KMS-11 (cell line): ENCODE measurements around the gene FHIT.

Source experiments
- H2AFZ ChIP-seq: fragments of 200-600 bp; sonication (generic); 2 replicates; pipeline ENCODE4 v1.6.1; 2016; ENCODE audit warnings: antibody characterized with exemption, mixed run types, low read depth
- H3K27ac ChIP-seq: fragments of 200-600 bp; sonication (generic); 2 replicates; pipeline ENCODE4 v1.6.1; 2016; ENCODE audit warnings: mild to moderate bottlenecking, mixed run types
- H3K27me3 ChIP-seq: fragments of 200-600 bp; sonication (generic); 2 replicates; pipeline ENCODE4 v1.6.1; 2017; ENCODE audit warnings: mild to moderate bottlenecking, low read depth, mixed run types, moderate library complexity; ENCODE audit not compliant: insufficient read depth
- H3K36me3 ChIP-seq: fragments of 200-600 bp; sonication (generic); 2 replicates; pipeline ENCODE4 v1.6.1; 2017; ENCODE audit warnings: mild to moderate bottlenecking, mixed run types; ENCODE audit not compliant: insufficient read depth
- H3K4me1 ChIP-seq: fragments of 200-600 bp; sonication (generic); 2 replicates; pipeline ENCODE4 v1.6.1; 2016; ENCODE audit warnings: mild to moderate bottlenecking, low read depth, mixed run types; ENCODE audit not compliant: poor library complexity, severe bottlenecking
- H3K4me2 ChIP-seq: fragments of 200-600 bp; sonication (generic); 2 replicates; pipeline ENCODE4 v1.7.0; 2016; ENCODE audit warnings: mild to moderate bottlenecking, mixed run types
- H3K4me3 ChIP-seq: fragments of 200-600 bp; sonication (generic); IDR thresholded peaks from 2 replicates; pipeline ENCODE4 v1.6.1; 2017; ENCODE audit warnings: low read depth, low read length, mixed read lengths; ENCODE audit not compliant: insufficient read depth
- H3K79me2 ChIP-seq: fragments of 200-600 bp; sonication (generic); 2 replicates; pipeline ENCODE4 v1.6.1; 2016; ENCODE audit warnings: low read depth, mixed run types; ENCODE audit not compliant: insufficient read depth
- H3K9ac ChIP-seq: fragments of 200-600 bp; sonication (generic); 2 replicates; pipeline ENCODE4 v1.6.1; 2016; ENCODE audit warnings: mild to moderate bottlenecking, mixed run types
- H4K20me1 ChIP-seq: fragments of 200-600 bp; sonication (generic); 2 replicates; pipeline ENCODE4 v1.6.1; 2016; ENCODE audit warnings: mild to moderate bottlenecking, mixed run types; ENCODE audit not compliant: insufficient read depth
- CTCF ChIP-seq: fragments of 200-600 bp; sonication (generic); conservative IDR thresholded peaks from 2 replicates; pipeline ENCODE4 v1.6.1; 2017; ENCODE audit warnings: low read depth, mild to moderate bottlenecking, antibody characterized with exemption, low read length, moderate library complexity, mixed read lengths

FHIT gene

GRCh38 chr3:59913645-59914044 lies 1337.6 kb downstream of the FHIT start:
- H4K20me1 ChIP-seq: no peaks in the 10 kb centered on the region
- H3K4me2 ChIP-seq: no peak overlapping the region
- TF ChIP-seq CTCF: no peak
- no peak overlapping the region for H3K27ac ChIP-seq
- H3K27me3 ChIP-seq: no peaks in the 10 kb centered on the region
- H3K9ac ChIP-seq: no peak overlapping the region
- no peaks in the 10 kb centered on the region for H3K36me3 ChIP-seq
- no peaks in the 10 kb centered on the region for H3K4me1 ChIP-seq
- no peak overlapping the region for H3K4me3 ChIP-seq
- no peaks in the 10 kb centered on the region for H3K79me2 ChIP-seq
- H2AFZ ChIP-seq: no peak overlapping the region

- H3K4me2 ChIP-seq: no peak overlapping the region
- H3K79me2 ChIP-seq: no peaks in the 10 kb centered on the region
- no peak overlapping the region for H3K4me3 ChIP-seq
- H2AFZ ChIP-seq: no peak overlapping the region
- no peaks in the 10 kb centered on the region for H3K4me1 ChIP-seq
- H3K9ac ChIP-seq: no peak overlapping the region
- H3K27me3 ChIP-seq: no peaks in the 10 kb centered on the region
- H3K27ac ChIP-seq: no peak overlapping the region
- no peak for TF ChIP-seq CTCF
- H3K36me3 ChIP-seq: no peaks in the 10 kb centered on the region
- H4K20me1 ChIP-seq: no peaks in the 10 kb centered on the region
These were observed 1342.6 kb downstream of the FHIT start for GRCh38 chr3:59908701-59909100.

- Histone ChIP-seq H3K27ac (no peak overlapping the region), H3K4me2 (no peak overlapping the region), H3K36me3 (no peaks in the 10 kb centered on the region), H3K4me1 (no peaks in the 10 kb centered on the region), H3K9ac (no peak overlapping the region), H3K79me2 (no peaks in the 10 kb centered on the region), H3K27me3 (no peaks in the 10 kb centered on the region), H3K4me3 (no peak overlapping the region), H2AFZ (no peak overlapping the region), H4K20me1 (no peaks in the 10 kb centered on the region)
- TF ChIP-seq CTCF: no peak
These were observed 1343.0 kb downstream of the FHIT start for GRCh38 chr3:59908280-59908679.

- H3K9ac ChIP-seq: no peak overlapping the region
- H3K4me1 ChIP-seq: no peaks in the 10 kb centered on the region
- H3K27ac ChIP-seq: no peak overlapping the region
- no peaks in the 10 kb centered on the region for H3K27me3 ChIP-seq
- no peak overlapping the region for H3K4me2 ChIP-seq
- no peak for TF ChIP-seq CTCF
- no peaks in the 10 kb centered on the region for H3K36me3 ChIP-seq
- no peak overlapping the region for H3K4me3 ChIP-seq
- H3K79me2 ChIP-seq: no peaks in the 10 kb centered on the region
- no peaks in the 10 kb centered on the region for H4K20me1 ChIP-seq
- H2AFZ ChIP-seq: no peak overlapping the region
These were observed 1347.0 kb downstream of the FHIT start for GRCh38 chr3:59904296-59904695.

GRCh38 chr3:59899061-59899460 lies 1352.2 kb downstream of the FHIT start:
- Histone ChIP-seq H3K36me3 (no peaks in the 10 kb centered on the region), H3K27ac (no peak overlapping the region)
- no peak for TF ChIP-seq CTCF

More at GRCh38 chr3:59899061-59899460, 1352.2 kb downstream of the FHIT start:
- H4K20me1 ChIP-seq: no peaks in the 10 kb centered on the region
- H3K27me3 ChIP-seq: no peaks in the 10 kb centered on the region
- no peak overlapping the region for H3K4me2 ChIP-seq
- no peak overlapping the region for H3K9ac ChIP-seq
- H3K4me1 ChIP-seq: no peaks in the 10 kb centered on the region
- H2AFZ ChIP-seq: no peak overlapping the region
- no peak overlapping the region for H3K4me3 ChIP-seq
- H3K79me2 ChIP-seq: no peaks in the 10 kb centered on the region
